ENCODE data around the gene TMEM88. TPM values are rescaled to one million over a fixed set of nuclear protein-coding genes. Genes with fewer than 3 reads are reported as not detected.

The TMEM88 gene
- total RNA-seq, 2 experiments from 2014 or later, result 0.41 to 4.0 TPM

- BruUV-seq (replicated peaks), result no TSS peak
- H3K4me2 ChIP-seq (ENCODE audit: low read length), result peak overlapping the region; percentile 80; the same call in 1 of the 2 replicates
- H3K27ac ChIP-seq (ENCODE audit: low read depth, low read length, poor library complexity, severe bottlenecking), result peak overlapping the region; percentile 42
These were observed 4.9 kb upstream of the TMEM88 start for GRCh38 chr17:7849751-7850504.

GRCh38 chr17:7850701-7851437, 4.0 kb upstream of the TMEM88 start:
- H3K79me2 ChIP-seq (ENCODE audit: insufficient read depth, low read depth, low read length), result peaks cover 3% of the 10 kb centered on the region; the same call in 1 of the 2 replicates
- H3K4me2 ChIP-seq (ENCODE audit: low read length), result peak overlapping the region; percentile 80
- CTCF ChIA-PET (ENCODE audit: unreplicated experiment), result no interaction called here
- H3K36me3 ChIP-seq (ENCODE audit: insufficient read depth, low read length), result peaks cover 79% of the 10 kb centered on the region
- no peaks in the 10 kb centered on the region for H4K20me1 ChIP-seq (ENCODE audit: insufficient read depth, low read length)
- no peak for DNase-seq (ENCODE audit: low spot score)
- TF ChIP-seq EZH2phosphoT487 (IDR thresholded peaks at IDR 0.05; ENCODE audit: borderline replicate concordance, low read depth, low read length) (no peak), CTCF (conservative IDR thresholded peaks at IDR 0.05; ENCODE audit: low read length) (no peak)
- H3K27ac ChIP-seq (ENCODE audit: low read depth, low read length, poor library complexity, severe bottlenecking), result peak overlapping the region; percentile 42
- no peak overlapping the region for H2AFZ ChIP-seq (ENCODE audit: low read length)
- POLR2A ChIA-PET, result no interaction called here
- intact Hi-C loops (cut with micrococcal nuclease; ENCODE audit: unreplicated experiment), result loop anchor here (1.0 kb wide), 3 partner anchors 16 to 108 kb away; no protein-coding TSS in a partner anchor
- peaks cover 26% of the 10 kb centered on the region for H3K4me1 ChIP-seq (ENCODE audit: insufficient read depth, low read length, poor library complexity, severe bottlenecking)
- BruUV-seq (replicated peaks), result no TSS peak
- H3K4me3 ChIP-seq (ENCODE audit: low read depth, low read length, poor library complexity, severe bottlenecking), result peak overlapping the region; percentile 67
- H3K9me2 ChIP-seq (ENCODE audit: insufficient read depth, low read length), result no peaks in the 10 kb centered on the region
- H3K9me3 ChIP-seq (ENCODE audit: low read length), result no peaks in the 10 kb centered on the region

More at GRCh38 chr17:7849751-7850504, 4.9 kb upstream of the TMEM88 start:
- ChIA-PET CTCF (ENCODE audit: unreplicated experiment) (no interaction called here), POLR2A (no interaction called here)
- no peaks in the 10 kb centered on the region for H3K9me2 ChIP-seq (ENCODE audit: insufficient read depth, low read length)
- no peak for TF ChIP-seq EZH2phosphoT487 (IDR thresholded peaks at IDR 0.05; ENCODE audit: borderline replicate concordance, low read depth, low read length)
- no peak for TF ChIP-seq CTCF (conservative IDR thresholded peaks at IDR 0.05; ENCODE audit: low read length)
- peaks cover 7% of the 10 kb centered on the region; the same call in 1 of the 2 replicates for H3K79me2 ChIP-seq (ENCODE audit: insufficient read depth, low read depth, low read length)
- no peaks in the 10 kb centered on the region for H3K9me3 ChIP-seq (ENCODE audit: low read length)
- no peak overlapping the region for H2AFZ ChIP-seq (ENCODE audit: low read length)
- DNase-seq (ENCODE audit: low spot score), result no peak
- intact Hi-C loops (cut with micrococcal nuclease; ENCODE audit: unreplicated experiment), result no loop called here
- 0 out of 2 replicates have a peak, but pooled peaks cover 7% of the 10 kb centered on the region for H4K20me1 ChIP-seq (ENCODE audit: insufficient read depth, low read length)
- H3K4me3 ChIP-seq (ENCODE audit: low read depth, low read length, poor library complexity, severe bottlenecking), result no peak overlapping the region
- H3K4me1 ChIP-seq (ENCODE audit: insufficient read depth, low read length, poor library complexity, severe bottlenecking), result peaks cover 27% of the 10 kb centered on the region
- peaks cover 79% of the 10 kb centered on the region for H3K36me3 ChIP-seq (ENCODE audit: insufficient read depth, low read length)
